H4 (cell line): Measurements from ENCODE around the gene CCR1. TPM values are rescaled to one million over a fixed set of nuclear protein-coding genes. Genes with fewer than 3 reads are reported as not detected.
A peak's percentile ranks its signal among the peaks of the same experiment; 100 is the strongest.
"Not testable (repeated sequence)": the region's sequence is repeated elsewhere in the genome, so short reads cannot be mapped to it uniquely, and the experiment has no call there.

Experiments
- DNase-seq: peaks from one replicate; pipeline ENCODE4 v3.0.0-alpha.2; 2015; ENCODE audit warnings: low spot score
- total RNA-seq: library from RNA; depleted of rRNA; stranded (reverse); fragments of >200 nt; shearing (Covaris generic); gene quantifications from 2 replicates; pipeline ENCODE4 v1.2.3, GENCODE V29; 2014; rRNA removed

The CCR1 gene
- total RNA-seq, 1 experiment from 2014 or later: 0.08 TPM

- no peak for DNase-seq
Measured at GRCh38 chr3:46168583-46169345, 39.3 kb downstream of the CCR1 start.

GRCh38 chr3:46163556-46164041 lies 44.5 kb downstream of the CCR1 start:
- DNase-seq: peak; percentile 69

- peak; percentile 60 for DNase-seq
Measured at GRCh38 chr3:46162975-46163555, 45.0 kb downstream of the CCR1 start.

- not testable (repeated sequence) for DNase-seq
Measured at GRCh38 chr3:46157685-46158084, 50.4 kb downstream of the CCR1 start.

- DNase-seq: no peak
Measured at GRCh38 chr3:46154311-46154710, 53.8 kb downstream of the CCR1 start.

Other genes starting within 250 kb of the CCR1 start
- 3.7 and 4.3 TPM in 2 replicates for gene FYCO1, start 212.5 kb downstream of the CCR1 start, total RNA-seq
- gene XCR1, start 180.8 kb downstream of the CCR1 start, total RNA-seq: not detected in 2 replicates
- gene CCR3, start 34.1 kb upstream of the CCR1 start, total RNA-seq: 0.27 and 0.29 TPM in 2 replicates
- not detected in 2 replicates for gene CCR2, start 145.8 kb upstream of the CCR1 start, total RNA-seq
- not detected in 2 replicates for gene CCR5, start 162.6 kb upstream of the CCR1 start, total RNA-seq
- 0.46 and 6.6 TPM in 2 replicates for gene CCRL2, start 198.9 kb upstream of the CCR1 start, total RNA-seq